Right renal cortex interstitium (tissue), 3 donors: Measurements from ENCODE around the gene JMJD8. TPM values are rescaled to one million over a fixed set of nuclear protein-coding genes. Genes with fewer than 3 reads are reported as not detected.
"Not testable (repeated sequence)": the region's sequence is repeated elsewhere in the genome, so short reads cannot be mapped to it uniquely, and the experiment has no call there.

Experiments used
- DNase-seq, 3 donors: peaks; one replicate each; pipeline ENCODE4 v3.0.0-alpha.2; 2013; ENCODE audit warnings: low read depth in 3 of 3, low spot score in 2 of 3
- polyA plus RNA-seq, 3 donors: library from polyadenylated mRNA; unstranded; fragments of 120-200 nt; gene quantifications; one replicate each; pipeline ENCODE4 v1.2.1, GENCODE V29; 2013; ENCODE audit not compliant: insufficient read length in 3 of 3

Gene JMJD8
- polyA plus RNA-seq, 3 donors = 56.0 to 68.0 (median 65.2) TPM

DNA sequence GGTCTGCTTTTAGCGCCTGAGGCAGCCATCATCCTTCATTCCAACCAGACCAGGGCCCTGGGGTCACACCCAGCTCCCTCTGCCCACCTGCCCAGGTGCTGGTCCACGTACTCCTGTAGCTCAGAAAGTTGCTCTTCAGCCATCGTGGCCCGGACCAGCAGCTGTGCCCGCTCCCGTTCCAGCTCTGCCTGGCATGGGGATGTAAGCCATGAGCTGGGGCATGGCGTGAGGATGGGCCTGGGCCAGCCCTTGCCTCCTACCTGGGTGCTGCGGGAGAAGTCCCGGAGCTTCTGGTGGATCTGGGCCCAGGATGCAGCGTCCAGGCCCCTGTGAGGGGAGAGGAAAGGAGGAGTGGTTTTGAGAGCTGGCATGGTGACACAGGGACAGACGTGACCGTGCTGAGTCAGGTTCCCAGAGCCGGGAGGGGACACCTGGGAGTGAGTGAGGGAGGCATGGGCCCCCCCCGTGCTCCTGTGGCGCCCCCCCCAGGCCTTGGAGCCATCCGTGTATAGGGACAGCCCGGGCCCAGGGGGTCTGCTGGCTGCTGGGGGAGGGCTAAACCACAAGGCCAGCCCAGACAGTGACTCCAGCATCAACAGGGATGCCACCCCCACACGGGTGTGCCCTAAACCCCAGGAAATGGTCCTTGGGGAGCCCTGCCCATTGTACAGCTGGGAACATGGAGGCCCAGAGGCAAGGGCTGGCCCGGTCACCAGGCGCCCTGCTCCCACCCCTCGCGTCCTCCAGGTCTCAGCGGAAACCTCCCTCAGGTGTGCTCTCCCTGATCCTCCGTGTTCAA lies 38.9 kb upstream of the JMJD8 start:
- no peak for DNase-seq

DNA sequence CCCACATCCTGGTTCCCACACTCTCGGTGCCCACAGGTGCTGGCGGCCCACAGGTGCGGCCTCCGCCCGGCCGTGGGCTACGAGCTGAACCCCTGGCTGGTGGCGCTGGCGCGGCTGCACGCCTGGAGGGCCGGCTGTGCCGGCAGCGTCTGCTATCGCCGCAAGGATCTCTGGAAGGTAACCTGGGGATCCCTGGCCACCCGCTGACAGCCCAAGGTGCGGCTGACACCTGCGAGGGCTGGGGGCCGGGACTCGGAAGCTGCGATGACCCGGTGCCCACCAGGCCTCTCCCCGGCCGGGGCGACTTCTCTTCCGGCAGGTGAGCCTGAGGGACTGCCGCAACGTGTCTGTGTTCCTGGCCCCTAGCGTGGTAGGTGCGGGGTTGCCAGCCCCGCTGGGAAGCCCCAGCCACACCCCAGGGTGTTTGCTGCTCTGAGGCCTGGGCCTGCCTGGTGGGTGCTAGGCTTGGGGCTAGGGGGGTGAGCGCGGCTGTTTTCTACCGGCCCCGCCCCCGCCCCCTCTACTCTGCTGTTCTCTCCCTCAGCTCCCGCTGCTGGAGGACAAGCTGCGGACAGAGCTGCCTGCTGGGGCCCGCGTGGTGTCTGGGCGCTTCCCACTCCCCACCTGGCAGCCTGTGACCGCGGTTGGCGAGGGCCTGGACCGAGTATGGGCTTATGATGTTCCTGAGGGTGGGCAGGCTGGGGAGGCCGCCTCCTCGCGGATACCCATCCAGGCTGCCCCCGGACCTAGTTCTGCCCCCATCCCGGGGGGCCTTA lies 37.8 kb upstream of the JMJD8 start:
- no peak for DNase-seq

DNA sequence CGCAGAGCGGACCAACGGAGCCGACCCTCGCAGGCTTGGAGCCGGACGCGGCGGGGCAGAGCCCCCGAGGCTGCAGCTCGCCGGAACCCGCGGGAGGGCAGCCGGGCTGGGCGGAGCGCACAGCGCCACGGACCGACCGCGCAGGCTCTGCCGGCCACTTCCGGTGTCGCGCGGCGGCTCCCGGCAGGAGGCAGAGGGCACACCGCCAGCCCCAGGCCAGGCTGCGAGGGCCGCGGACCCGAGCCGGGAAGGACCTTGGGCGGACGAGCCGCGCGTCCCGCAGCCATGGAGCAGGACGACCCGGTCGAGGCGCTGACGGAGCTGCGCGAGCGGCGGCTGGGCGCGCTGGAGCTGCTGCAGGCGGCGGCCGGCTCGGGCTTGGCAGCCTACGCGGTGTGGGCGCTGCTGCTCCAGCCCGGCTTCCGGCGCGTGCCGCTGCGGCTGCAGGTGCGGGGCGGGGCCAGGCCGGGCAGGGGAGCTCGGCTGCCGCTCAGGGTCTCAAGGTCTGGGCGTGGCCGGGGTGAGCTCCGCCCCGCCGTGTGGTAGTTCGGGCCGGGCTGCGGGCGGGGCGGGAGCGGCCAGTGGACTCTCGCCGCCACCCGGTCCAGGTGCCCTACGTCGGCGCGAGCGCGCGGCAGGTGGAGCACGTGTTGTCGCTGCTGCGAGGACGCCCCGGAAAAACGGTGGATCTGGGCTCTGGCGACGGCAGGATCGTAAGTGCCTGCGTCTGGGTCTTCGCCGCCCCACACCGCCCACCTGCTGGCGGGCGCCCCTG lies 37.0 kb upstream of the JMJD8 start, which contains the start of gene ANTKMT:
Gene ANTKMT, plus strand, starts transcription at position 157 of the 775 bp plus-strand sequence. Its CDS starts 129 bp downstream, at position 286.
- peak in 1 of 3 donors; percentile 68 for DNase-seq

DNA sequence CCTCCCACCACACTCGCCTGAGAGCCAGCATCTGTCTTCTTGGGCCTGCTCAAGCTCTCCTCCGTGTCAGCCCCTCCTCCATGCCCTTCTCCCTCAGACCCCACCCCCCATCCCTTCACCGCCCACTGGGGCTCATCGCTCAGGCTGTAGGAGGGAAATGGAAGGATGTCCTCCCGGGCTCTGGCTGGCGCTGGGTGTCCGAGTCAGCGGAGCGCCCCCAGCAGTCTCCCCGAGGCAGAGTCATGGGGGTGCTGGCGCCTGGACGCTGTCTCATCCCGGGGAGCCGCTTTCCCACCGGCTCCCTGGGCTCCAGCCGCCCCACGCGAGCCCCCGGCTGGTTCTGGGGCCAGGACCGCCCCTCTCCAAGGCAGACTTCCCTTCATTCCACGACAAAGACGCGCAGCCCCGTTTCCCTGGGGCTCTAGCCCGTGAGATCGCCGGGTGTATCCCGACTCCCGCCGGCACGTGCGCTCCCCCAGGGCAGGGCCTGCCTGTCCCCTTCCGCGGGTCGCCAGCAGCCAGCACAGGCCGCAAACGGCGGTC lies 36.4 kb upstream of the JMJD8 start:
- DNase-seq = no peak

DNA sequence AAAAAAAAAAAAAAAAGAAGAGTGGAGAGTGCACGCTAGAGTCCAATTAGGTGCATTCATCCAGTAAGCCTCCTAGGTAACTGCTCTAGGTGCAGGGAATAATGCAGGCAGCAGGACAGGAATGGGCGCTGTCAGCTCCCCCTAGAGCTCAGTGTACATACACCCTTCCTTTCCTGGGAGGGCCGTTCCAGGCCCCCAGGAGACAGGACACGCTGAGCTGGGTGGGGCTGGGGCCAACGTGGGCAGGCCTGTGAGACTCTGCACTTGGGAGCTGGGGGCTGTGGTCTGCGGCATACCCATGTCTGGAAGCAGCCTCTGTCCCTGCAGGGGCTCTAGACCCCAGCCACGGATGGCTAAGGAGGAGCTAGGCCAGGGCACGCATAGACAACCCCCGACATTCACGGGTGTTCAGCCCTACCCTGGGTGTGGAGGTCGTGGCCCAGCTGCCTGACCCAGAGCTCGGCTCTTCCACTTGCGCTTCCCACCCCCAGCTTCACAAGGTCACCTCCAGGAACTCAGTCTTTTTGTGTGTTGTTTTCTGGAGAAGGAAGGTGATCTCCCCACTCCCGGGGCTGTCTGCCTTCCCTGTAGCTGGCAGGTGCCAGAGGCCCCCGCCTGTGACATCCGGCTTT lies 35.8 kb upstream of the JMJD8 start:
- no peak for DNase-seq

DNA sequence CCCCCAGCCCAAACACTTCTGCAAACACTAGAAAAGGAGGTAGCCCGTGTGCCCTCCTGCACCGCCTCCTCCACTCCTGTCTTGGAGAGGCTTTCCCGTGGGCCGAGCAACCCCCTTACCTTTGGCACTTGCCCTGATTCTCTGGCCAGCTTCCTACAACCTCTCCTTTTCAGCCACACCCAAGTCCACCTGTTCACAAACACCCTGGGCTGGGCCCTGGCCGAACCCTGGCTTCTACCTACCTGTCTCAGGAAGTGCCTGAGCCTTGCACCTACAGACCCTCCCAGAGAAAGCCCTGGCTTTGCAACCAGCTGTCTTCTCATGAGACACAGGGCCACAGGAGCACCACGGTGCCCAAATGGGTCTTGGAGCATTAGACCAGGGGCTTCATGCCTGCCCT lies 34.8 kb upstream of the JMJD8 start:
- no peak for DNase-seq

DNA sequence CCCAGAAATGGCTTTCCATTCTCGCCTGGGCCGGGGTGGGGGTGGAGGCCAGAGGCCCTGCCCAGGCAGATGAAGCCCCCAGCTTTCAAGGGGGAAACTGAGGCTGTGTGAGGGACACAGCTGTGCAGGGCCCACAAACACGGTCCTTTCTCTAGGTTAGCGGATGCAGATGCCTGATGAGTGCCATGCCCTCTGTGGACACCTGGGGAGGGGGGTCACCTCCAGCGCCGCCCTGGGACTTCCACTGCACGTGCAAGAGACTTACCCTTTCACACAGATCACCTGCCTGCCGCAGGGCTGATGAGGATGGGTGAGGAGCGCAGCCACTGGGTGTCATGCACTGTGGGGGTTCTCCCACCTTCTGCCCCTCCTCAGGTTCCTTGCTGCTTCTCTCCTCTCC lies 34.3 kb upstream of the JMJD8 start:
- DNase-seq = no peak

DNA sequence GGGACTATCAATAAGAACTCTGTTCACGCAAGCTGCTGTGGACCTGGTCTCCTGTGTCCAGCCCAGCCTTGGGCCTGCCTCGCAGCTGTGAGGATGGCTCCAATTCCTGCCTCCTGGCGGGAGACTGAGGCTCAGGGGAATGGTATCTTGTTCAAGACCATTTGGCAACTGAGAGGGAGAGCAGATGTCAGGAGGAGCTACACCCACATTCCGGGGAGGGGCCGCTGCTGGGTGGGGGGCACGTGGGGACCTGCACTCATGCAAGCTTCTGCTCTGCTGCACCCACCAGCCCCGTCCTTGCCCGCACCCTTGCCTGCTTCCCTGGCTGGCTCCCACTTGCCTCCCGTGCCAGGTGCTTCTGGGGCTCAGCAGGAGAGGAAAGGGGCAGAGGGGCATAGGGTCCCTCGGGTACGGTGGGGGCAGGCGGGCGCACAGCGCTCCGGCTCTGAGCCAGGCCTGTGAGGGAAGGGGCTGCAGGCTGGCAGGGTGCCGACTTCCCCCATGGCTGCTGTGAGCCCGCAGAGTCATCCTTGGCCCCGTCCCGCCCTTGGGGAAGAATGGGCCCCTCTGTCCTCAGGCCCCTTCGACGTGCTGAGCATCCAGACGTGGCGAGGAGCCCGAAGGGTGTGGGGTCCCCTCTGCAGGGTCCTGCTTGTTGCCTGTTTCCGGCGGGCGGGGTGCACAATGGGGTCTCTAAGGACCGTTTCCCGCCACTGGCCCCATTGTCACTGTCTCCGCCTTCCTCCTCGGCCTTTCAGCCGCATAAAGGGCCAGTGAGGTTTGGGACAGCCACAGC lies 33.5 kb upstream of the JMJD8 start:
- no peak for DNase-seq

DNA sequence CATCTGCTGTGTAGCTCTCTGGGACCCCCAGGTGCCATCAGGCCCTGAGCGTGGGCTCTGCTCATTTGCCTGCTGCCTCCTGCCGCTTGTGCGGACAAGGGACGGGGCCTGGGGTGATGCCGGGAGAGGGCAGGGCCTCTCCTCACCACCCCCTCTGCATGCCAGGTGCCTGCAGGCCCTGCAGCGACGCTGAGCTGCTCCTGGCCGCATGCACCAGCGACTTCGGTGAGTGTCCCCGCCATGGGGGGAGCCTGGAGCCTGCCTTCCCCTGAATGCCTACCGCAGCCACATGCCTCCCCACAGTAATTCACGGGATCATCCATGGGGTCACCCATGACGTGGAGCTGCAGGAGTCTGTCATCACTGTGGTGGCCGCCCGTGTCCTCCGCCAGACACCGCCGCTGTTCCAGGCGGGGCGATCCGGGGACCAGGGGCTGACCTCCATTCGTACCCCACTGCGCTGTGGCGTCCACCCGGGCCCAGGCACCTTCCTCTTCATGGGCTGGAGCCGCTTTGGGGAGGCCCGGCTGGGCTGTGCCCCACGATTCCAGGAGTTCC lies 32.7 kb upstream of the JMJD8 start:
- DNase-seq = no peak

DNA sequence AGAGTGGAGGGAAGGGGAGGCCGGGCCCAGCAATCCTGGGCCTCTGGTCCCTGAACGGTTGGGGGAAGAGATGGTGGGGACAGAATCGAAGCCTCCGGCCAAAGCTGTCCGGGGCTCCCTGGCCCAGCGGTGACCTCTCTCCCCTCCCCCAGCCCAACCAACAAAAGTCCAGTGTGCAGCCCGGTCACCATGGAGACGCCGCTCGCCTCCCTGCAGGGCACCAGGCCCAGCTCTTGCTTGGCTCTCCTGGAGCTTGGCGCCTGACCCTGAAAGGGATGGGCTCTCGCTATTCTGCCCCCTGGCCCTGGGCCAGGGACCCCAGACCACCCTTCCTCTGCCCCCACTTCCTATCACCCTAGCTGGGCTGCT lies 32.0 kb upstream of the JMJD8 start:
- no peak for DNase-seq

DNA sequence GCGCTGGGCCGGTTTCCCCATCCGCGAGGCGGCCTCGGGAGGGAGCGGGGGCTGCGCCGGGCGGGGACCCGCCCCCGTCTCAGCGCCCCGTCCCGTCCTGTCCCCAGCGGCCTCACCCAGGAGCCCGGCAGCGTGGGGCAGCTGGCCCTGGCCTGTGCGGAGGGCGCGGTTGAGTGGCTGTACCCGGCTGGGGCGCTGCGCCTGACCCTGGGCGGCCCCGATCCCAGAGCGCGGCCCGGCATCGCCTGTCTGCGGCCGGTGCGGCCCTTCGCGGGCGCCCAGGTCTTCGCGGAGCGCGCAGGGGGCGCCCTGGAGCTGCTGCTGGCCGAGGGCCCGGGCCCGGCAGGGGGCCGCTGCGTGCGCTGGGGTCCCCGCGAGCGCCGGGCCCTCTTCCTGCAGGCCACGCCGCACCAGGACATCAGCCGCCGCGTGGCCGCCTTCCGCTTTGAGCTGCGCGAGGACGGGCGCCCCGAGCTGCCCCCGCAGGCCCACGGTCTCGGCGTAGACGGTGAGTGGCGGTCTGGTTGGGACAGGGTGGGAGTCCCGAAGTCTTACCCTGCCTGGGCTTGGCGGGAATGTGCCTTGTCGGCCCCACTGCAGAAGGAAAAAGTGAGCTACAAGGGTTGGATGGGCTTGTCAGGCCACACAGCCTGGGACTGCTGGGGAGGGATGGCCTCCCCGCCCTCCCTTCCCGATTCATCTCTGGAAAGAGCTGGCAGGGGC lies 31.5 kb upstream of the JMJD8 start:
- DNase-seq = no peak

DNA sequence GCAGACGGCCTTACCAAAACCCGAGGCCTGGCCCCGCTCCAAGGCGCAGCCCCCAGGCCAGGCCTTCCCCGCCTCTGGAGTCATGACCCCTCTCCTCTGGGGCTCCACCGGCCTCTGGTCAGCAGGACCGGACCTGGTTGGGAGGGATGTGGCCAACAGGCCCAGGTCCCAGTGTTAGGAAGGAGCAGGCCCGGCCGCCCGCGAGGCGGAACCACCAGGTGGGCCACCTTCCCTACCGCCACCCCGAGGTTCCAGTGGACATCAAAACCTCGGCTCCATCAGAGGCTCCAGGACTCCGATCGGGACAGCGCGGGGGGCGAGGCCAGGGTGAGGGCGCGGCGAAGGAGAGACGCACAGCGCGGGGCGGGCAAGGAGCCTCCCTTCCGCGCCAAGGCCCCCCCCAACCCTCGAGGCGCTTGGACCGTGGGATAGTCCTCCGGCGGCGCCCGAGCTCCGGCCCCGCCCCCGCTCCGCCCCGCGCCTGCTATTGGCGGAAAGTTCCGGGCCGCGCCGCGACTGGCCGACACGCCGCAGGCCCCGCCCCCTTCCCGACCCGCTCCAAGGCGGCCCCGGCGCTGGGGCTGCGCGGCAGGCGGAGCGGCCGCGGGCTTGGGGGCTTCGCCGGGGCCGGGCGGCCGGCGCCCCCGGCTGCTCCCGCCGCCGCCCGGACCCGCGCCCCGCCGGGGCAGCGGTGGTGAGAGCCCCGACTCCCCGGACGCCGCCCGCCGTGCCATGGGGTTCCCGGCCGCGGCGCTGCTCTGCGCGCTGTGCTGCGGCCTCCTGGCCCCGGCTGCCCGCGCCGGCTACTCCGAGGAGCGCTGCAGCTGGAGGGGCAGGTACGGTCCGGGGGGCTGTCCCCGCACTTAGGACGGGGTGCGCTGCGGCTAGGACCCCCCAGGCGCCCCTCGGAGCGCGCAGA lies 30.7 kb upstream of the JMJD8 start, which contains the start of gene METRN:
Gene METRN, plus strand, starts transcription at position 561 of the 919 bp plus-strand sequence. Its CDS starts 172 bp downstream, at position 733.
- DNase-seq = peak in 1 of 3 donors; percentile 76

DNA sequence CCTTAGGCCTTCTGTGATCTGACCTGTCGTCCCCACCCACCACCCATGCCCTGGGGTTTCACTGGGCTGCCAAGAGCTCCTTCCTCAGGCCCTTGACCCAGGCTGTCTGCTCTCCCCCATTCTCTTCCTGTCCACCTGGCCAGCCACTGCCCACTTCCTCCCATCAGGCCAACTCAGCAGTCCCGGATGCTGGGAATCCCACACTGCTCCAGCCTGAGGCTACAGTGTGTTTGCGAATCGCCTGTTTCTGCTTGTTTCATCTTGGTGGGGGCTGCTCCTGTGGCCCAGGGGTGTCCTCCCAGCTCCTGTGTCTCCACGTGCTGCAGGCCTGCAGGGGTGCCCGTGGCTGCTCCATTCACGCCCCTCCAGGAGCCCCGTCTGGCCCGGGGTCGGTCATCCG lies 29.9 kb upstream of the JMJD8 start:
- DNase-seq = no peak

DNA sequence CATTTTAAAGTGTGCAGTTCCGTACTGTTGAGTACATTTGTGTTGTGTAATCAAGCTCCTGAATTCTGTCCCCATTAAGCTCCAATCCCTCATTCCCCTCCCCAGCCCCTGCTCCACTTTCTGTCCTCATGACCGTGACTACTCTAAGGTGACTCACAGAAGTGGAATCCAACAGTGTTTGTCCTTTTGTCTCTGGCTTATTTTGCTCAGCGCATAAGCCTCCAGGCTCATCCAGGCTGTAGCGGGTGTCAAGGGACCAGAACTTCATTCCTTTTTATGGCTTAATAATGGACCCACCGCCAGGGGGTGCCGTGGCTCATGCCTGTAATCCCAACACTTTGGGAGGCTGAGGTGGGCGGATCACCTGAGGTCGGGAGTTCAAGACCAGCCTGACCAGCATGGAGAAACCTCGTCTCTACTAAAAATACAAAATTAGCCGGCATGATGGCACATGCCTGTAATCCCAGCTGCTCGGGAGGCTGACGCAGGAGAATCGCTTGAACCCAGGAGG lies 28.7 kb upstream of the JMJD8 start:
- not testable (repeated sequence) for DNase-seq

DNA sequence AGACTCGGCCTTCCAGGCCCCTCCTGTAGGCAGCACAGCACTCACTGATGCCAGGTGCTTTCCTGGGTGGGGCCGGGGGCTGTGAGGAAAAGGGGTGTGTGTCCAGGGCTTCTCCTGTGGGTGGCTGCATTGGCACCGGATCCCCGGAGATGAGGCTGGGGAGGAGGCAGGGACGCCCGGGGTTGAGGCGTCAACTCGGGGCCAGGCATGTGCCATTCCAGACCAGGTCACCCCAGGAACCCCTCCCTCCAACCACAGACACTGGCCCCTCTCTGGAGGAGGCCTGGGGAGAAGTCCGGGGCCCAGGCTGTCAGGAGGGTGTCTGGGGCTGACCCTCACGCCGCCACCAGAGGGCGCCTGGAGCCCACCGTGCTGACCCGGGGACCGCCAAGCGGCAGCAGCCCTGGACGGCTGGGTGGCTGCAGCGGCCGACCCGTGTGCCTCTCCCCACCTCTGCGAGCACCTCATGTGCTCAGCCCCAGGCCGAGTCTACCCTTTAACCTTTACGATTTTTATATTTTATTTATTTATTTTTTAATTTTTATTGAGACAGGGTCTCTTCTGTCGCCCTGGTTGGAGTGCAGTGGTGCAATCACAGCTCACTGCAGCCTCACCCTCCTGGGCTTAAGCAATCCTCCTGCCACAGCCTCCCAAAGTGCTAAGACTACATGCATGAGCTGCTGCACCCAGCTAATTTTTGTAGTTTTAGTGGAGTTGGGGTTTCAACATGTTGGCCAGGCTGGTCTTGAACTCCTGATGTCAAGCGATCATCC lies 27.6 kb upstream of the JMJD8 start:
- DNase-seq = no peak

DNA sequence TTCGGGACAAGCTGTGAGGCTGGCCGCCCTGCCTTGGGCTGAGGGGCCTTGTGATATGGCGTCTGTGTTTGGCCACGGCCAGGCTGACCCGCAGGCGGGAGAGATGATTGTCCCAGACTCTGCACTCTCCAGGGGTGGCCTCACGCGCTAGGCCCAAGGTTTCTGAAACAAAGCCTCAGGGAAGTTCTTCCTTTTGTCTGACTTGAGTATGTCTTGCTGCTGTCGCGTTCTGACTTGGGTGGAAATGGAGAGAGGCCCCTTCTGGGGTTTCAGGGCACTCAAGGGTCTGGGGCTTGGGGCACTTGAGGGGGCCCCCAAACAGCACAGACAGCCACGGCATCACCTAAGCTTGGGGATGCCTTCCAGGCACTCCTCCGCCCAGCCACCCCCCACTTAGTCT lies 26.9 kb upstream of the JMJD8 start:
- no peak for DNase-seq
